ENCODE data around the gene TRIM47. TPM values are rescaled to one million over a fixed set of nuclear protein-coding genes. Genes with fewer than 3 reads are reported as not detected.
A peak's percentile ranks its signal among the peaks of the same experiment; 100 is the strongest.

The TRIM47 gene
- total and polyA plus RNA-seq, 2 of the 13 experiments (the other 11 are each of a cell fraction or from before 2014, with no cell fraction given) = 33.5 to 82.0 TPM

DNA sequence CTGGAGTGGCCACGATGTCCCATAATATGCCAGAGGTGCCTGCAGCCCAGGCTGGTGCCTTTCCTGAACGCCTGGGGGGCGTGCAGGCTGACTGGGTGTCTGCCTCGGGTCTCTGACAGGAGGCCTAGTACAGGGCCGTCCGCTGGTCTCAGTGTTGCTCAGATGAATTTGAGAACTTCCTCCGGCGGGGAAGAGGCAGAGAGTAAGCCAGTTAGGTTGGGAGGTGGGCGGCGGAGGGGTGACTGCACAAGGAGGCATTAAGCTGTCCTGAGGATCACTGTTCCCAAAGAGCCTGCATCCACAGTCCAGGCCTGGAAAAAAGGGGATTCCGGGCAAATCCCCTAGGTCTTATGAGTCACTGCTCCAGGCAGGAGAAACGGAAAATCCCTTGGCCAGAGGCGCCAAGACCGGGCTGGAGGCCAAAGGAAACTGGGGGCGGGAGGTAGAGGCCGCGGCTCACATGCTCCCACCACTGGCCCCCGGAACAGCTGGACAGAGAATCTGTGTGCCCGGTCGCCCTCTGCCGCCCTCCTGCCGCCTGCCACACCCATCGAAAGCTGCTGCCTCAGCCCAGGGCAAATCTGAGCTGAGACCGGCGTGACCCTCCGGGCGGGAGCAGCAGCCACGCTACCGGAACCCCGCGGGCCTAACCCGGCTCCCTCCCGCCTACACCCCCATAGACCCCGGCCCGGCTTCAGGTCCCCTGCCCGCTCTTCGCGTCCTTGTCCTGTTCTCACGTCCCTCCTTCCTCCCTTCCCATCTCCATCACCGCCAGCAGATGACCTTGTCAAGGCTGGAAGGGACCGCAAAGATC is 1.2 kb downstream of the TRIM47 start (continued):
- TF ChIP-seq, protein P1, sequence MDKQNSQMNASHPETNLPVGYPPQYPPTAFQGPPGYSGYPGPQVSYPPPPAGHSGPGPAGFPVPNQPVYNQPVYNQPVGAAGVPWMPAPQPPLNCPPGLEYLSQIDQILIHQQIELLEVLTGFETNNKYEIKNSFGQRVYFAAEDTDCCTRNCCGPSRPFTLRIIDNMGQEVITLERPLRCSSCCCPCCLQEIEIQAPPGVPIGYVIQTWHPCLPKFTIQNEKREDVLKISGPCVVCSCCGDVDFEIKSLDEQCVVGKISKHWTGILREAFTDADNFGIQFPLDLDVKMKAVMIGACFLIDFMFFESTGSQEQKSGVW (CRISPR knock-in tag; IDR thresholded peaks at IDR 0.05; ENCODE audit: borderline replicate concordance) = no peak; the same call in 1 of the 2 replicates
- TF ChIP-seq CENPT (CRISPR knock-in tag; IDR thresholded peaks at IDR 0.05; ENCODE audit: low read depth) = no peak; the same call in 1 of the 2 replicates
- no peak for TF ChIP-seq FOXP1 (IDR thresholded peaks at IDR 0.05)
- no peak for TF ChIP-seq FOXP1 (CRISPR knock-in tag; IDR thresholded peaks at IDR 0.05)
- no peak for TF ChIP-seq TCF7 (IDR thresholded peaks at IDR 0.05; ENCODE audit: low read depth)
- TF ChIP-seq ZBTB8A (CRISPR knock-in tag; IDR thresholded peaks at IDR 0.05; ENCODE audit: borderline replicate concordance, low read depth) = no peak
- peak; percentile 31; the same call in 1 of the 2 replicates for TF ChIP-seq RELA (CRISPR knock-in tag; IDR thresholded peaks at IDR 0.05)
- peak; percentile 52; the same call in 1 of the 2 replicates for TF ChIP-seq ZNF780A (CRISPR knock-in tag; IDR thresholded peaks at IDR 0.05)
- TF ChIP-seq EZH2 (conservative IDR thresholded peaks at IDR 0.05; ENCODE audit: low read depth, low read length) = no peak
- no peak for TF ChIP-seq ZNF337 (CRISPR knock-in tag; IDR thresholded peaks at IDR 0.05; ENCODE audit: borderline replicate concordance, low read depth)
- no peak for TF ChIP-seq IRF9 (CRISPR knock-in tag; IDR thresholded peaks at IDR 0.05; ENCODE audit: borderline replicate concordance)
- no peak for TF ChIP-seq RFXANK (CRISPR knock-in tag; IDR thresholded peaks at IDR 0.05)
- no peak for TF ChIP-seq U2AF2 (IDR thresholded peaks at IDR 0.05; ENCODE audit: low read depth, low read length)
- TF ChIP-seq, protein P2, sequence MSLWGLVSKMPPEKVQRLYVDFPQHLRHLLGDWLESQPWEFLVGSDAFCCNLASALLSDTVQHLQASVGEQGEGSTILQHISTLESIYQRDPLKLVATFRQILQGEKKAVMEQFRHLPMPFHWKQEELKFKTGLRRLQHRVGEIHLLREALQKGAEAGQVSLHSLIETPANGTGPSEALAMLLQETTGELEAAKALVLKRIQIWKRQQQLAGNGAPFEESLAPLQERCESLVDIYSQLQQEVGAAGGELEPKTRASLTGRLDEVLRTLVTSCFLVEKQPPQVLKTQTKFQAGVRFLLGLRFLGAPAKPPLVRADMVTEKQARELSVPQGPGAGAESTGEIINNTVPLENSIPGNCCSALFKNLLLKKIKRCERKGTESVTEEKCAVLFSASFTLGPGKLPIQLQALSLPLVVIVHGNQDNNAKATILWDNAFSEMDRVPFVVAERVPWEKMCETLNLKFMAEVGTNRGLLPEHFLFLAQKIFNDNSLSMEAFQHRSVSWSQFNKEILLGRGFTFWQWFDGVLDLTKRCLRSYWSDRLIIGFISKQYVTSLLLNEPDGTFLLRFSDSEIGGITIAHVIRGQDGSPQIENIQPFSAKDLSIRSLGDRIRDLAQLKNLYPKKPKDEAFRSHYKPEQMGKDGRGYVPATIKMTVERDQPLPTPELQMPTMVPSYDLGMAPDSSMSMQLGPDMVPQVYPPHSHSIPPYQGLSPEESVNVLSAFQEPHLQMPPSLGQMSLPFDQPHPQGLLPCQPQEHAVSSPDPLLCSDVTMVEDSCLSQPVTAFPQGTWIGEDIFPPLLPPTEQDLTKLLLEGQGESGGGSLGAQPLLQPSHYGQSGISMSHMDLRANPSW (CRISPR knock-in tag; IDR thresholded peaks at IDR 0.05; ENCODE audit: borderline replicate concordance) = no peak; the same call in 1 of the 2 replicates
- TF ChIP-seq NR3C1 (CRISPR knock-in tag; IDR thresholded peaks at IDR 0.05) = no peak
- TF ChIP-seq KLF12 (CRISPR knock-in tag; IDR thresholded peaks at IDR 0.05; ENCODE audit: borderline replicate concordance) = no peak; the same call in none of the 2 replicates
- no peak; the same call in 1 of the 2 replicates for TF ChIP-seq ZNF510 (CRISPR knock-in tag; IDR thresholded peaks at IDR 0.05; ENCODE audit: low read depth)
- no peak for TF ChIP-seq NR2F6 (IDR thresholded peaks at IDR 0.05)
- TF ChIP-seq NR2F6 (CRISPR knock-in tag; IDR thresholded peaks at IDR 0.05) = peak; percentile 41; the same call in 1 of the 2 replicates
- TF ChIP-seq, protein P3, sequence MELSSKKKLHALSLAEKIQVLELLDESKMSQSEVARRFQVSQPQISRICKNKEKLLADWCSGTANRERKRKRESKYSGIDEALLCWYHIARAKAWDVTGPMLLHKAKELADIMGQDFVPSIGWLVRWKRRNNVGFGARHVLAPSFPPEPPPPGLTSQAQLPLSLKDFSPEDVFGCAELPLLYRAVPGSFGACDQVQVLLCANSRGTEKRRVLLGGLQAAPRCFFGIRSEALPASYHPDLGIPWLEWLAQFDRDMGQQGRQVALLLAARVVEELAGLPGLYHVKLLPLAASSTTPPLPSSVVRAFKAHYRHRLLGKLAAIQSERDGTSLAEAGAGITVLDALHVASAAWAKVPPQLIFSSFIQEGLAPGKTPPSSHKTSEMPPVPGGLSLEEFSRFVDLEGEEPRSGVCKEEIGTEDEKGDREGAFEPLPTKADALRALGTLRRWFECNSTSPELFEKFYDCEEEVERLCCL (CRISPR knock-in tag; IDR thresholded peaks at IDR 0.05; ENCODE audit: borderline replicate concordance) = peak; percentile 25; the same call in 1 of the 2 replicates
- TF ChIP-seq ZNF10 (CRISPR knock-in tag; IDR thresholded peaks at IDR 0.05; ENCODE audit: borderline replicate concordance, low read depth) = no peak
- no peak for TF ChIP-seq ZNF570 (CRISPR knock-in tag; IDR thresholded peaks at IDR 0.05; ENCODE audit: borderline replicate concordance)
- no peak; the same call in 1 of the 2 replicates for TF ChIP-seq ZNF160 (CRISPR knock-in tag; IDR thresholded peaks at IDR 0.05)
- TF ChIP-seq ZNF446 (CRISPR knock-in tag; IDR thresholded peaks at IDR 0.05) = no peak

Measured in HepG2 (cell line).